ENCODE results near the gene DCLK2. TPM values are rescaled to one million over a fixed set of nuclear protein-coding genes. Genes with fewer than 3 reads are reported as not detected.
"Not testable (repeated sequence)": the region's sequence is repeated elsewhere in the genome, so short reads cannot be mapped to it uniquely, and the experiment has no call there.

Gene DCLK2
- total RNA-seq, 2 experiments from 2014 or later = not detected

- Mint-ChIP-seq H3K27ac (no peak overlapping the region), H3K36me3 (ENCODE audit: low read depth) (no peaks in the 10 kb centered on the region), H3K27me3 (no peaks in the 10 kb centered on the region), H3K4me3 (no peak overlapping the region), H3K9me3 (no peaks in the 10 kb centered on the region), H3K4me1 (ENCODE audit: low read depth) (no peaks in the 10 kb centered on the region)
- TF ChIP-seq CTCF (IDR thresholded peaks at IDR 0.05) = no peak
- H3K9me3 ChIP-seq (ENCODE audit: control insufficient read depth in 1 of 2, insufficient read depth in 1 of 2, low read length in 2 of 2) = no peaks in the 10 kb centered on the region
- intact Hi-C loops (cut with DNase I, micrococcal nuclease) = no loop called here
- no peaks in the 10 kb centered on the region for H3K27me3 ChIP-seq (ENCODE audit: control insufficient read depth in 1 of 2, insufficient read depth in 2 of 2, low read length in 2 of 2)
- DNase-seq (no peak), ATAC-seq (ENCODE audit: poor library complexity) (no peak)
- no peaks in the 10 kb centered on the region for H3K4me1 ChIP-seq (ENCODE audit: insufficient read depth, low read length)
- no peak overlapping the region for H3K27ac ChIP-seq (ENCODE audit: low read depth in 1 of 2, low read length in 2 of 2)
- ChIA-PET POLR2A (no interaction called here), CTCF (no interaction called here)
- H3K4me3 ChIP-seq (ENCODE audit: low read length) = no peak overlapping the region
- H3K36me3 ChIP-seq (ENCODE audit: insufficient read depth, low read length) = no peaks in the 10 kb centered on the region
Observed at GRCh38 chr4:150160473-150160872, 82.2 kb downstream of the DCLK2 start.

DNA sequence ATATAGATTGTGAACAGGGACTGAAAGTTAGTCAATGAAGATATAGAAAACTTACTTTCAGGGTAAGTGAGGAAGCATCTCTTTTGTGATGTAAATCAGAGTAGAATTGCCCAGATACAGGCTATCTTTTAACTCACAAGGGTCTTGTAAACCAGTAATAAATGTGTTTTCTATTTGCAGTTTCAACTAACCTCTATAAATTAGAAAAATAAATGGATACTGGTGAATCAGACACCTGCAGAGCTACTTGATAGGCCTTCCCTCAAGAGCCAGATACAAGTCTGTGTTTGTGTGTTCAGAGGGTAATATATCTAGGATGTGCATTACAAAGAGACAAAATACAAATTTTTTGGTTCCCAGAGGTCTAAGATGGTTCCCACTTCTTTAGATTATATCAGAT lies 82.9 kb downstream of the DCLK2 start:
- H3K9me3 Mint-ChIP-seq = no peaks in the 10 kb centered on the region
- ChIA-PET CTCF (no interaction called here), POLR2A (no interaction called here)
- no peaks in the 10 kb centered on the region for H3K27me3 Mint-ChIP-seq
- ATAC-seq (ENCODE audit: poor library complexity) = no peak
- Histone ChIP-seq H3K4me1 (ENCODE audit: insufficient read depth, low read length) (no peaks in the 10 kb centered on the region), H3K27ac (ENCODE audit: low read depth in 1 of 2, low read length in 2 of 2) (no peak overlapping the region), H3K4me3 (ENCODE audit: low read length) (no peak overlapping the region), H3K27me3 (ENCODE audit: control insufficient read depth in 1 of 2, insufficient read depth in 2 of 2, low read length in 2 of 2) (no peaks in the 10 kb centered on the region), H3K36me3 (ENCODE audit: insufficient read depth, low read length) (no peaks in the 10 kb centered on the region), H3K9me3 (ENCODE audit: control insufficient read depth in 1 of 2, insufficient read depth in 1 of 2, low read length in 2 of 2) (no peaks in the 10 kb centered on the region)
- H3K27ac Mint-ChIP-seq = no peak overlapping the region
- intact Hi-C loops (cut with DNase I, micrococcal nuclease) = no loop called here
- no peak for TF ChIP-seq CTCF (IDR thresholded peaks at IDR 0.05)
- no peak overlapping the region for H3K4me3 Mint-ChIP-seq
- H3K36me3 Mint-ChIP-seq (ENCODE audit: low read depth) = no peaks in the 10 kb centered on the region
- DNase-seq = no peak
- no peaks in the 10 kb centered on the region for H3K4me1 Mint-ChIP-seq (ENCODE audit: low read depth)

DNA sequence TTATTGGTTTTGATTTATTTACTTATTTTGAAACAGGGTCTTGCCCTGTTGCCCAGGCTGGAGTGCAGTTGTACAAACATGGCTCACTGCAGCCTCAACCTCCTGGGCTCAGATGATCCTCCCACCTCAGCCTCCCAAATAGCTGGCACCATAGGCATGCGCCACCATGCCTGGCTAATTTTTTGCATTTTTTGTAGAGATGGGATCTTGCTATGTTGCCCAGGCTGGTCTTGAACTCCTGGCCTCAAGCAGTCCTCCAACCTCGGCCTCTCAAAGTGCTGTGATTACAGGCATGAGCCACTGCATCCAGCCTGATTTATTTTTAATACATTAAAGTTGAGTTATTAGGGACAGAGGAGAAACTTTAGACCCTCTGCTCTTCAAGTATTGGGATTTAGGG lies 83.8 kb downstream of the DCLK2 start:
- POLR2A ChIA-PET; H3K27me3 Mint-ChIP-seq; H3K36me3 ChIP-seq (ENCODE audit: insufficient read depth, low read length); ATAC-seq (ENCODE audit: poor library complexity); H3K4me3 Mint-ChIP-seq; H3K27ac ChIP-seq (ENCODE audit: low read depth in 1 of 2, low read length in 2 of 2); H3K27me3 ChIP-seq (ENCODE audit: control insufficient read depth in 1 of 2, insufficient read depth in 2 of 2, low read length in 2 of 2); intact Hi-C loops (cut with DNase I, micrococcal nuclease); DNase-seq; H3K4me1 Mint-ChIP-seq (ENCODE audit: low read depth); H3K9me3 ChIP-seq (ENCODE audit: control insufficient read depth in 1 of 2, insufficient read depth in 1 of 2, low read length in 2 of 2); H3K4me1 ChIP-seq (ENCODE audit: insufficient read depth, low read length); CTCF ChIA-PET; H3K9me3 Mint-ChIP-seq; H3K36me3 Mint-ChIP-seq (ENCODE audit: low read depth); H3K4me3 ChIP-seq (ENCODE audit: low read length); H3K27ac Mint-ChIP-seq: not testable (repeated sequence)

DNA sequence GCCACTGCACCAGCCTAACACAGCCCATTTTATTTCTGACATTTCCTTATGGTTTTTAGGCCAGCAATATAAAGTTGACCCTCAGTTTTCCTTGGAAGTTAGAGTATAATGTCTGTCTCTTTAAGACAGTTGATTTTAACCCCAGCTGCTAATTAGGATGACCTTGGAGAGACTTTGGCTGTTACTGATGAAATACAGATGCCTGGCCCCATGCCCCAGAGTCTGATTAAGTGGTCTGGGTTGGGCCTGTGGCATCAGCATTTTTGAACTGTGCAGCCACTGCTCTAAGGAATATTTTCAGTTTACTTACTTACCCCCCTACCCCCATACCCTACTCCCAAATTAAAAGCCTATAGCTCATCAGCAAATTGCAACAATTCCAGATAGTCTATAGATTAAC lies 85.8 kb downstream of the DCLK2 start:
- H3K27ac ChIP-seq (ENCODE audit: low read depth in 1 of 2, low read length in 2 of 2) = no peak overlapping the region
- no peak overlapping the region for H3K4me3 ChIP-seq (ENCODE audit: low read length)
- no peak for TF ChIP-seq CTCF (IDR thresholded peaks at IDR 0.05)
- ChIA-PET POLR2A (no interaction called here), CTCF (no interaction called here)
- Mint-ChIP-seq H3K36me3 (ENCODE audit: low read depth) (no peaks in the 10 kb centered on the region), H3K27me3 (no peaks in the 10 kb centered on the region), H3K27ac (no peak overlapping the region), H3K4me3 (no peak overlapping the region), H3K9me3 (no peaks in the 10 kb centered on the region), H3K4me1 (ENCODE audit: low read depth) (no peaks in the 10 kb centered on the region)
- DNase-seq (no peak), ATAC-seq (ENCODE audit: poor library complexity) (no peak)
- no peaks in the 10 kb centered on the region for H3K9me3 ChIP-seq (ENCODE audit: control insufficient read depth in 1 of 2, insufficient read depth in 1 of 2, low read length in 2 of 2)
- H3K4me1 ChIP-seq (ENCODE audit: insufficient read depth, low read length) = no peaks in the 10 kb centered on the region
- H3K36me3 ChIP-seq (ENCODE audit: insufficient read depth, low read length) = no peaks in the 10 kb centered on the region
- no peaks in the 10 kb centered on the region for H3K27me3 ChIP-seq (ENCODE audit: control insufficient read depth in 1 of 2, insufficient read depth in 2 of 2, low read length in 2 of 2)
- intact Hi-C loops (cut with DNase I, micrococcal nuclease) = no loop called here

All from CD4-positive, alpha-beta T cell (primary cell).